ENCODE results near the gene LMOD3. TPM values are rescaled to one million over a fixed set of nuclear protein-coding genes. Genes with fewer than 3 reads are reported as not detected.

Gene LMOD3
- total RNA-seq, 4 donors from 2014 or later = 31.0 to 194 (median 113) TPM

DNA sequence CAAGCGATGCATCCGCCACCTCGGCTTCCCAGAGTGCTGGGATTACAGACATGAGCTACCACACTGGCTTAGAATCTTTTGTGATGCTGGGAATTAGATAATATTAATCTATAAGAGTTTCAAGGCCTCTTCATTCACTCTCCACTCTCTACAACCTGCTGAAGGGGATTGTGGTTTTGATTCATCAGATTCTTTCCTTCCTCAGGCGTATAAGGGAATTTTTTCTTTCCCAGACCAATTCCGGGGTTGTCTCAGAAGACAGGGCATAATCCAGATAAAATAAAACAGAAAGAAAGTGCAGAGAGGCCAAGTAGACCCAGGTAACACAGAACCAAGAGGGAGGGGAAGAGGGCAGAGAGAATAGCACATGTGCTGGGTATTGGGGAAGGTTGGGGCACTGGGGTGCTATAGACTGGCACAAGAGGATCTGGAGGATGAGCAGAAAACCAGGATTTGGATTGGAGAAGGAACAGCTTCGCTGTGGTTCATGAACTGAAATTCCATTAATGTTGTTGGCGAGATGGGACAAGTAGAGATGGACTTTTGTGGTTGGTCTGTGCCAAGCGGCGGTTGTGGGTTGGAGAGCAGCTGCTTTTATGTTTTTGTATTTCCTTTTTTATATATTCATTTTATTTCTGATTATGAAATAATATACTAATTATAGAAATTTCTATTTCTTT is 24.8 kb downstream of the LMOD3 start:
- peaks cover 67 to 71% of the 10 kb centered on the region in 2 donors for H3K4me1 ChIP-seq
- ATAC-seq (no peak), DNase-seq (no peak)
- no peak overlapping the region for H3K4me3 ChIP-seq
- no peak for TF ChIP-seq POLR2A (IDR thresholded peaks at IDR 0.05)
- in situ Hi-C loops (cut with MboI; ENCODE audit: low sequenced_read_pairs in 4 of 4) = no loop called here
- no peaks in the 10 kb centered on the region for H3K36me3 ChIP-seq
- peak overlapping the region; percentile 95 to 99 (median 97) for H3K27ac ChIP-seq
- H3K9me3 ChIP-seq = no peaks in the 10 kb centered on the region
- intact Hi-C loops (cut with DNase I; ENCODE audit: low total_unique reads) = no loop called here
- no peaks in the 10 kb centered on the region for H3K27me3 ChIP-seq

DNA sequence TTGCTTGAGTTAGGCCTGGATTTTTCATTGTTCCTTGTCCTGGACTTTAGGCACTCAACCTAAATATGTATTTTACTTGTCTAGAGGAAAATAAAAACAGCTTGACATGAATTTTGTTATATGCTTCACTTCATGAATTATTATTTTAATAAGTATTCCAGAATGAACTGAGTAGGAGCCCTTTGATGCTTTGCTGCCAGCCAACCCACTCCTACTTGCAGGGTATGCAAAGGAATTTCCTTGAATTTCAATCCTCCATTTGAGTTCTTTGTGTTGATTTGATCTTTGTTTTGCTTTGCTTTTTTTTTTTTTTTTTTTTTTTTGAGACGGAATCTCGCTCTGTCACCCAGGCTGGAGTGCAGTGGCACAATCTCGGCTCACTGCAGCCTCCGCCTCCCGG is 26.1 kb downstream of the LMOD3 start:
- Histone ChIP-seq H3K27me3 (no peaks in the 10 kb centered on the region), H3K9me3 (no peaks in the 10 kb centered on the region), H3K27ac (peak overlapping the region; percentile 95 to 99 (median 97)), H3K4me1 (peaks cover 72 to 79% of the 10 kb centered on the region in 2 donors), H3K4me3 (no peak overlapping the region), H3K36me3 (no peaks in the 10 kb centered on the region)
- in situ Hi-C loops (cut with MboI; ENCODE audit: low sequenced_read_pairs in 4 of 4) (no loop called here), intact Hi-C loops (cut with DNase I; ENCODE audit: low total_unique reads) (no loop called here)
- DNase-seq = no peak
- TF ChIP-seq POLR2A (IDR thresholded peaks at IDR 0.05) = no peak
- TF ChIP-seq, protein P1, sequence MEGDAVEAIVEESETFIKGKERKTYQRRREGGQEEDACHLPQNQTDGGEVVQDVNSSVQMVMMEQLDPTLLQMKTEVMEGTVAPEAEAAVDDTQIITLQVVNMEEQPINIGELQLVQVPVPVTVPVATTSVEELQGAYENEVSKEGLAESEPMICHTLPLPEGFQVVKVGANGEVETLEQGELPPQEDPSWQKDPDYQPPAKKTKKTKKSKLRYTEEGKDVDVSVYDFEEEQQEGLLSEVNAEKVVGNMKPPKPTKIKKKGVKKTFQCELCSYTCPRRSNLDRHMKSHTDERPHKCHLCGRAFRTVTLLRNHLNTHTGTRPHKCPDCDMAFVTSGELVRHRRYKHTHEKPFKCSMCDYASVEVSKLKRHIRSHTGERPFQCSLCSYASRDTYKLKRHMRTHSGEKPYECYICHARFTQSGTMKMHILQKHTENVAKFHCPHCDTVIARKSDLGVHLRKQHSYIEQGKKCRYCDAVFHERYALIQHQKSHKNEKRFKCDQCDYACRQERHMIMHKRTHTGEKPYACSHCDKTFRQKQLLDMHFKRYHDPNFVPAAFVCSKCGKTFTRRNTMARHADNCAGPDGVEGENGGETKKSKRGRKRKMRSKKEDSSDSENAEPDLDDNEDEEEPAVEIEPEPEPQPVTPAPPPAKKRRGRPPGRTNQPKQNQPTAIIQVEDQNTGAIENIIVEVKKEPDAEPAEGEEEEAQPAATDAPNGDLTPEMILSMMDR (IDR thresholded peaks at IDR 0.05 in 4 of 5, conservative IDR thresholded peaks at IDR 0.05 in 1 of 5) = no peak
- no peak for ATAC-seq

DNA sequence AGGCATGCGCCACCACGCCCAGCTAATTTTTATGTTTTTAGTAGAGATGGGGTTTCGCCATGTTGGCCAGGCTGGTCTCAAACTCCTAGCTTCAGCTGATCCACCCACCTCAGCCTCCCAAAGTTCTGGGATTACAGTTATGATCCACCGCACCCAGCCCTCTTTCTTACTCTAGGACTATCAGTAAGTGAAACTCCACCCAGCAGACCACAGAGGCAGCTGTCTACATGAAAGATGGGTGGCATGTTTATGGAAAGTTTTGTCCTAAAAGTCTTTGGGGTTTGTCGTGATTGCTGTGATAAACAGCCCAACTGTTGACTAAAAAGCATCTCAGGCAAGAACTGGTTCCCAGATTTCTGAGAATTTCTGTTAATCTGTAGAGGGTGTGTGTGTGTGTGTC is 26.8 kb downstream of the LMOD3 start:
- Histone ChIP-seq H3K4me3 (no peak overlapping the region), H3K27me3 (no peaks in the 10 kb centered on the region), H3K27ac (peak overlapping the region; percentile 95 to 99 (median 97)), H3K36me3 (no peaks in the 10 kb centered on the region), H3K4me1 (peaks cover 79 to 81% of the 10 kb centered on the region in 2 donors), H3K9me3 (no peaks in the 10 kb centered on the region)
- DNase-seq = no peak
- no peak for ATAC-seq
- intact Hi-C loops (cut with DNase I; ENCODE audit: low total_unique reads) (no loop called here), in situ Hi-C loops (cut with MboI; ENCODE audit: low sequenced_read_pairs in 4 of 4) (no loop called here)
- TF ChIP-seq, protein P1 (IDR thresholded peaks at IDR 0.05 in 4 of 5, conservative IDR thresholded peaks at IDR 0.05 in 1 of 5) = no peak
- peak in 1 of 2 donors; percentile 8 for TF ChIP-seq POLR2A (IDR thresholded peaks at IDR 0.05)

DNA sequence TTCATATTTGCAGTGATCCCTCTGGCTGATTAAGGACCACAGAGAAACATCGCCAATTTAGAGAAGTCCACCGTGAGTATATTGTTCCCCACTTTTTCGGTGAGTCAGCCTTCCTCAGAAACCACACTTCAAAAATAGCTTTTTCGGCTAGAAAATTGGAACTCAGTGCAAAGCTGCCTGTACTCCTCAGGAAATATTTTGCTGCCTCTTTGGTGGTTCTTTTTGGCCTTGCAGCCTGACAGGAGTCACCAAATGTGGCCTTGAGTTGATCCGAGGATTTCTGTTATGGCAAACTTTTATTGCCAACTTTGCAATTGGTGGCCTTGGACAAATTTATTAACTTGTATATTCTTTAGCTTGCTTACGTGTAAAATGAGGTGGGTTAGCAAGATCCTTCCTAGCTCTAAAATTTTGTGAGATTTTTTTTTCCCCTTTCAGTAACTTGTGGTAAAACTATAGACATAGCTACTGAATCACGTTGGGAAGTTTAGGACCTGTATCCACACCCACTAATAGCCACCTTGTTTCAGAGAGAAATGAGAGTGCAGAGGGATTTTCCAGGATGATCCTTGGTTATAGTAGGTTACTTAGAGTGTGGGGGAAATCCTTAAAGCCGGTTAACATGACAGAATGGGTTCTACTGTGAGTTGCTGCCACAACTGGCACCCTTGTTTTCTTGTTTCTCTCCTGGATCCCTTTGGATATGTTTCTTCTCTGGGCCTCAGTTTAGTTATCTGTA is 27.8 kb downstream of the LMOD3 start:
- peak overlapping the region; percentile 95 to 99 (median 97) for H3K27ac ChIP-seq
- no peak for ATAC-seq
- intact Hi-C loops (cut with DNase I; ENCODE audit: low total_unique reads) (no loop called here), in situ Hi-C loops (cut with MboI; ENCODE audit: low sequenced_read_pairs in 4 of 4) (no loop called here)
- no peaks in the 10 kb centered on the region for H3K36me3 ChIP-seq
- no peak for DNase-seq
- H3K27me3 ChIP-seq = no peaks in the 10 kb centered on the region
- peaks cover 86 to 87% of the 10 kb centered on the region in 2 donors for H3K4me1 ChIP-seq
- TF ChIP-seq, protein P1 (IDR thresholded peaks at IDR 0.05 in 4 of 5, conservative IDR thresholded peaks at IDR 0.05 in 1 of 5) = no peak
- TF ChIP-seq POLR2A (IDR thresholded peaks at IDR 0.05) = no peak
- H3K4me3 ChIP-seq = no peak overlapping the region
- no peaks in the 10 kb centered on the region for H3K9me3 ChIP-seq

DNA sequence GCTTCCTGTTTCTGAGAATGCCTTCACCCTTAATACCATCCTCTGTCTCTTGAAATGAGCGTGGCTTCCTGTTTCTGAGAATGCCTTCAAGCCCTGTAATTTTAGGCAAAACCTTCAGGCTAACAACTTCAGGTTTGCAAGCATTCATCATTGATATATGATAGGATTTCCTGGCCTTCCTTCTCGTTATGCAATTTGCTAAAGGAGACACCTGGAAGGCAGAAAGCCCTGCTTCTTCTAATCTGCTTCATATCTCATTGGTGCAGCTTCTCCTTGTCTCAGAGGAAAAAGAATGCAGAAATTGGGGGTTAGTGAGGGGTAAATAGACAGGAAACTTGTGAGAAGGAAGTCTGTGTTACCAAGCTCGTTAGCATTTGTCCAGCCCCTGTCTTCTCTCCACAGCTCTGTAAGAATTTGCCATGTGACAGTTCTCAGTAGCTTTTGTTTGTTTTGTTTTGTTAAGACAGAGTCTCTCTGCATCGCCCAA is 30.3 kb downstream of the LMOD3 start:
- in situ Hi-C loops (cut with MboI; ENCODE audit: low sequenced_read_pairs in 4 of 4) = no loop called here
- Histone ChIP-seq H3K9me3 (no peaks in the 10 kb centered on the region), H3K27me3 (no peaks in the 10 kb centered on the region), H3K4me1 (peaks cover 95 to 99% of the 10 kb centered on the region in 2 donors), H3K27ac (peak overlapping the region; percentile 95 to 99 (median 97)), H3K4me3 (peak overlapping the region in 1 of 4 donors; percentile 0), H3K36me3 (no peaks in the 10 kb centered on the region)
- intact Hi-C loops (cut with DNase I; ENCODE audit: low total_unique reads) = no loop called here
- ATAC-seq (no peak), DNase-seq (no peak)
- TF ChIP-seq, protein P1 (IDR thresholded peaks at IDR 0.05 in 4 of 5, conservative IDR thresholded peaks at IDR 0.05 in 1 of 5) = no peak
- TF ChIP-seq POLR2A (IDR thresholded peaks at IDR 0.05) = no peak
